GM12865 (cell line): Measurements from ENCODE around the gene AMFR.

ENCODE experiments used
- DNase-seq: peaks from one replicate; pipeline ENCODE4 v3.0.0; 2010; ENCODE audit warnings: low read depth
- H3K4me3 ChIP-seq: 2 replicates; pipeline ENCODE4 v1.5.1; 2011; ENCODE audit warnings: mild to moderate bottlenecking, low read depth, low read length, control low read depth
- CTCF ChIP-seq: IDR thresholded peaks from 2 replicates; pipeline ENCODE4 v1.5.1; 2011; ENCODE audit warnings: low read length, control low read depth, low read depth, inconsistent platforms; ENCODE audit not compliant: insufficient read depth; ENCODE audit errors: missing control alignments

Gene AMFR

GRCh38 chr16:56329887-56330286 is 95.5 kb downstream of the AMFR start:
- H3K4me3 ChIP-seq = no peak overlapping the region
- no peak for TF ChIP-seq CTCF
- DNase-seq = no peak

- no peak for DNase-seq
- TF ChIP-seq CTCF = no peak
- H3K4me3 ChIP-seq = no peak overlapping the region
Measured at GRCh38 chr16:56328276-56329022, 96.9 kb downstream of the AMFR start.

DNA sequence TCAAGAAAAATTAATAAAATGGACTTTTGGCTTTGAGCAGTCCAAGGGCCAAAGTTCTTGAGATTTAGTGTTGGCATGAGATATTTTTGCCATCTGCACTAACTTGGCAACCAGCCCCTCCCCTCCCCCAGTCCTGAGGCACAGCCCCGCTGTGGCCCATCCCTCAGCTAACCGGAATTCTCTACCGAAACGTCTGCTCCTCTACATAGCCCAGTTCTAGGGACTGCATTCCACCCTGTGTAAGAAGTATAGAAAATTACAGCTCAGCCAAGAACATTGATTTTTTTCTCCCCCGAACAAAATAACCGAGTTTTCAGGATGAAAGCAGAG is 97.5 kb downstream of the AMFR start:
- no peak for DNase-seq
- TF ChIP-seq CTCF = no peak
- no peak overlapping the region for H3K4me3 ChIP-seq

DNA sequence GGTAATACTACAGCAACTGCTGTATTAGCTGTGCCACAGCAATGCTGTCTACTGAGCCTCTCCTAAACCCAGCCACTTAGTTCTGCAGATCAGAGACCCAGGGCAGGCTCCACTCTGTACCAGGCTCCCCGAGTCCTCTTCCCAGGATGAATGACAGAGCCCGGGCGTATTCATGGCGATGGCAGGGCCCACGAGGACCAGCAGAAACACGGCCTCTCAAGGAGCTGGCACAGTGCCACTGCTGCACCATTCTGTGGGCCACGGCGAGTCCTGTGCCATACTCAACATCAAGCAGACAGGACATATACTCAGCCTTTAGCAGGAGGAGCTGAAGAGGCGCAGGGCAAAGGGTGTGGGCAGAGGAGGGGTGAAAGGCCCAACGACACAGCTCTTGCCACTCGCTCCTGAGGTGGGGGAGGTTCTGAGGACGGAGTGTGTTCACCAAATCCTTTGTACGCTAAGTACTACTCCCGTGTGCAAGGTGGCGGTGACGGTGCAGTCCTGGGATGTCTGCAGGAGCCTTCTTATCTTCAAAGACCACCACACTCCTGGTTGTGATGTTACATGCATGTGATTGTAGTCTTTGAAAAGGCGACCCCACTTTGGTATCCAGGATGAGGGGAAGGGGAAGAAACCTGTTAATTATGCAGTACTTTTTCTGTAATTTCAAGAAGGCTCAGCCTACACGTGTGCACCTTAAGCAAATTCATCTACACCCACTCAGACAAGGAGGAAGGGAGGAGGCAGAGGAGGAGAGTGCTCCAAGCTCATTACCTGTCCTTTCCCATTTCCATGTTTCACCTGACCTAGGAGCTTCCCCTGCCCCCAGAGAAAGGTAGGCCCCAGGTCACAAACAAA is 98.0 kb downstream of the AMFR start:
- TF ChIP-seq CTCF = no peak
- no peak overlapping the region for H3K4me3 ChIP-seq
- DNase-seq = no peak

GRCh38 chr16:56325956-56326355 is 99.4 kb downstream of the AMFR start:
- TF ChIP-seq CTCF = no peak
- DNase-seq = no peak

GRCh38 chr16:56324406-56324805 is 100.9 kb downstream of the AMFR start:
- no peak for TF ChIP-seq CTCF
- DNase-seq = no peak
- no peak overlapping the region for H3K4me3 ChIP-seq

More at GRCh38 chr16:56325956-56326355, 99.4 kb downstream of the AMFR start:
- no peak overlapping the region for H3K4me3 ChIP-seq
